Esophagus squamous epithelium (tissue), 5 donors: Measurements from ENCODE around the gene PLBD2. TPM values are rescaled to one million over a fixed set of nuclear protein-coding genes. Genes with fewer than 3 reads are reported as not detected.

ENCODE experiments used
- DNase-seq: peaks from one replicate; lab custom pipeline; 2025; lab: John Stamatoyannopoulos, UW
- H3K27ac ChIP-seq, 4 donors: fragments of 200-600 bp; sonication (generic); one replicate each; pipeline ENCODE4 v1.5.1; 2016 to 2019; ENCODE audit warnings: mild to moderate bottlenecking in 1 of 4
- H3K27me3 ChIP-seq, 4 donors: fragments of 200-600 bp; sonication (generic); 1 replicate in 3 of 4; 2 replicates in 1 of 4; pipeline versions ENCODE4 v1.5.1 to v1.6.0; 2017 to 2021; ENCODE audit warnings: antibody characterized with exemption in 1 of 4
- H3K36me3 ChIP-seq, 3 donors: fragments of 200-600 bp; sonication (generic); one replicate each; pipeline ENCODE4 v1.5.1; 2016 to 2019
- H3K4me1 ChIP-seq, 3 donors: fragments of 200-600 bp; sonication (generic); one replicate each; pipeline ENCODE4 v1.5.1; 2017 to 2019
- H3K4me3 ChIP-seq, 4 donors: fragments of 200-600 bp; sonication (generic); 1 replicate in 3 of 4; 2 replicates in 1 of 4; pipeline ENCODE4 v1.5.1; 2016 to 2019; ENCODE audit warnings: mild to moderate bottlenecking in 2 of 4, moderate library complexity in 1 of 4
- H3K9me3 ChIP-seq, 3 donors: fragments of 200-600 bp; sonication (generic); one replicate each; pipeline ENCODE4 v1.5.1; 2016 to 2019
- CTCF ChIP-seq, 6 experiments: fragments of 450-650 bp in 4 of 6; fragments of 200-600 bp in 2 of 6; sonication (generic) in 2 of 6; IDR thresholded peaks; one replicate each; pipeline ENCODE4 v1.5.1; 2016 to 2019; ENCODE audit warnings: antibody characterized with exemption in 6 of 6, mild to moderate bottlenecking in 4 of 6, moderate library complexity in 4 of 6
- POLR2A ChIP-seq, 4 donors: fragments of 450-650 bp; IDR thresholded peaks; one replicate each; pipeline ENCODE4 v1.6.1; 2017; ENCODE audit warnings: antibody characterized with exemption in 4 of 4, mild to moderate bottlenecking in 4 of 4, moderate library complexity in 3 of 4
- WGBS, 2 donors: methylation state at CpG; one replicate each; pipeline ENCODE4 v1.1.5; 2018; 5-methylcytosine and 5-hydroxymethylcytosine counted together
- intact Hi-C: fragments of 100-400 bp; cut with DNase I; formaldehyde crosslinking; loops from one replicate; pipeline ENCODE4 v1.15.0; 2022
- total RNA-seq, 4 donors: library from RNA; depleted of rRNA; stranded (reverse); fragments of >200 nt; gene quantifications; one replicate each; pipeline ENCODE4 v1.1.0, GENCODE V29; 2016
- donor health status: DM: yes; HTN: yes; CAD: no.

PLBD2 gene
- total RNA-seq, 4 donors from 2014 or later = 14.3 to 22.0 (median 17.1) TPM

DNA sequence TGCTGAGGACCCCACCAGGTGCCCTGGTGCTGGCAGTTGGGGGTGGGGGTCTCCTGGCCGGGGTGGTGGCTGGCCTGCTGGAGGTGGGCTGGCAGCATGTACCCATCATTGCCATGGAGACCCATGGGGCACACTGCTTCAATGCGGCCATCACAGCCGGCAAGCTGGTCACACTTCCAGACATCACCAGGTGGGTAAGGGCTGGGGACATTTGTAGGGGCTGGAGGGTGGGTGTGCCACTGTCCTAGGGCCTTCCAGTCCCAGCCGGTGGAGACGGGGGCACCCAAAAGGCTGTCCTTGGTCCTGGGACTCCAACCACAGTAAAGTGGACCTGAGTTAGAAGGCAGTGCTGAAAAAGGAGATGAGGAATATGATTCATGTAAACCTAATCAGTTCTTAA is 77.0 kb downstream of the PLBD2 start:
- Histone ChIP-seq H3K9me3 (no peaks in the 10 kb centered on the region), H3K36me3 (no peaks in the 10 kb centered on the region), H3K4me1 (no peaks in the 10 kb centered on the region), H3K4me3 (no peak overlapping the region), H3K27me3 (peaks cover 0 to 27% (median 0%) of the 10 kb centered on the region in 4 donors), H3K27ac (no peak overlapping the region)
- WGBS, 2 donors = 75% methylated on average over 2 of the region's 5 CpGs; no CpG with 5 or more reads in 1 of the 2 donors
- DNase-seq = no peak
- intact Hi-C loops = no loop called here
- no peak for TF ChIP-seq POLR2A (IDR thresholded peaks at IDR 0.05)
- TF ChIP-seq CTCF (IDR thresholded peaks at IDR 0.05) = no peak

GRCh38 chr12:113436586-113436985 is 78.2 kb downstream of the PLBD2 start:
- intact Hi-C loops = no loop called here
- no peak overlapping the region for H3K27ac ChIP-seq
- H3K27me3 ChIP-seq = peaks cover 0 to 37% (median 0%) of the 10 kb centered on the region in 4 donors
- H3K4me3 ChIP-seq = no peak overlapping the region
- H3K9me3 ChIP-seq = no peaks in the 10 kb centered on the region
- WGBS, 2 donors = 33 to 80% methylated on average over 1 to 2 of the region's 6 CpGs
- no peaks in the 10 kb centered on the region for H3K36me3 ChIP-seq
- no peak for DNase-seq
- no peaks in the 10 kb centered on the region for H3K4me1 ChIP-seq
- no peak for TF ChIP-seq CTCF (IDR thresholded peaks at IDR 0.05)
- TF ChIP-seq POLR2A (IDR thresholded peaks at IDR 0.05) = no peak

DNA sequence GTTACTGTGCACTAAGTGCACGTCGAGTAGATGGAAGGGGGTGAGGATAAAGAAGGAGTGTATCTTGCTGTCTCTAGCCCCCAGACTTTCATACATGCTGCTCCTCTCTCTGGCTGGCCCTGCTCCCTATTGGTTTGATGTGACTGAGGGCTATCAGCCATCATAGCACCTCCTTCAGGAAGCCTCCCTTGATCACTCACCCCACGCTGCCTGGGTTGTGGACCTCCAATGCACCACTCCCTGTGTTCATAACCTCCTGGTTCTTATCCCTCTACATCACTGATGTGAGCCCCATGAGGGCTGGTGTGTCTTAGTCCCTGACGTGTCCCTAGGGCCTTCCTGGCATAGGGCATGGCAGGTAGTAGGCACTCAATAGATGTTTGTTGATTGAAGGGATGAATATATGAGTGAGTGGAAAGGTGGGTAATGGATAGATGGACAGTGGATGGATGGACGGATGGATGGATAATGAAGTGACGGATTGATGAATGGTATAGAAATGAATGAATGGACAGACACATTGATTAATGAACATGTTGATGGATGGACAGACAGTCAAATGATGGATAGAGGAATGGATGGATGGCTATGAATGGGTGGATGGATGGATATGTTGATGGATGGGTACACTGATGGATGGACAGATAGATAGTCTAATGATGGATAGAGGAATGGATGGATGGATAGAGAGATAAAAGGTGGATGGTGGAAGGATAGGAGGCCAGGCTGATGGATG is 78.8 kb downstream of the PLBD2 start:
- no peaks in the 10 kb centered on the region for H3K9me3 ChIP-seq
- intact Hi-C loops = no loop called here
- H3K27ac ChIP-seq = no peak overlapping the region
- no peak for DNase-seq
- no peak overlapping the region for H3K4me3 ChIP-seq
- TF ChIP-seq CTCF (IDR thresholded peaks at IDR 0.05) (no peak), POLR2A (IDR thresholded peaks at IDR 0.05) (no peak)
- H3K4me1 ChIP-seq = no peaks in the 10 kb centered on the region
- no peaks in the 10 kb centered on the region for H3K36me3 ChIP-seq
- peaks cover 0 to 43% (median 0%) of the 10 kb centered on the region in 4 donors for H3K27me3 ChIP-seq
- 67 to 75% methylated on average over 4 to 6 of the region's 6 CpGs for WGBS, 2 donors

DNA sequence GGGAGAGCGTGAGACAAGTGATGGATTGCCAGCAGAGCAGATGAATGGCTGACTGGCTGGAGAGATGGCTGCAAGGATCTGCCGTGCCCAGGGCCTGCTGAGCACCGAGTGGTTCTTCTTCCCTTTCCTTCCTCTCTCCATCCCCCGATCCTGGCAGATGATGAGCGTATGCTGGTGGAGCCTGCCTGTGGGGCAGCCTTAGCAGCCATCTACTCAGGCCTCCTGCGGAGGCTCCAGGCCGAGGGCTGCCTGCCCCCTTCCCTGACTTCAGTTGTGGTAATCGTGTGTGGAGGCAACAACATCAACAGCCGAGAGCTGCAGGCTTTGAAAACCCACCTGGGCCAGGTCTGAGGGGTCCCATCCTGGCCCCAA is 79.3 kb downstream of the PLBD2 start:
- Histone ChIP-seq H3K4me3 (no peak overlapping the region), H3K36me3 (no peaks in the 10 kb centered on the region), H3K9me3 (no peaks in the 10 kb centered on the region), H3K27me3 (peaks cover 0 to 48% (median 0%) of the 10 kb centered on the region in 4 donors), H3K4me1 (no peaks in the 10 kb centered on the region), H3K27ac (no peak overlapping the region)
- intact Hi-C loops = no loop called here
- 44 to 55% methylated on average over 6 to 7 of the region's 9 CpGs for WGBS, 2 donors
- DNase-seq = no peak
- TF ChIP-seq POLR2A (IDR thresholded peaks at IDR 0.05) (no peak), CTCF (IDR thresholded peaks at IDR 0.05) (no peak)

GRCh38 chr12:113438523-113439300 is 80.3 kb downstream of the PLBD2 start:
- Histone ChIP-seq H3K36me3 (no peaks in the 10 kb centered on the region), H3K27ac (no peak overlapping the region), H3K4me3 (no peak overlapping the region), H3K27me3 (peaks cover 0 to 58% (median 0%) of the 10 kb centered on the region in 4 donors), H3K9me3 (no peaks in the 10 kb centered on the region), H3K4me1 (no peaks in the 10 kb centered on the region)
- WGBS, 2 donors = 63 to 72% methylated on average over 4 of the region's 4 CpGs
- no peak for TF ChIP-seq CTCF (IDR thresholded peaks at IDR 0.05)
- no peak for TF ChIP-seq POLR2A (IDR thresholded peaks at IDR 0.05)
- no peak for DNase-seq
- intact Hi-C loops = no loop called here
